SK-N-DZ (cell line): ENCODE results near the gene ROCK1.
"Not testable (repeated sequence)": the region's sequence is repeated elsewhere in the genome, so short reads cannot be mapped to it uniquely, and the experiment has no call there.

Source experiments
- DNase-seq: peaks from one replicate; pipeline ENCODE4 v3.0.0-alpha.2; 2015; ENCODE audit warnings: low spot score

The ROCK1 gene

GRCh38 chr18:21054252-21054821 is 57.3 kb downstream of the ROCK1 start:
- no peak for DNase-seq

- no peak for DNase-seq
Measured at GRCh38 chr18:21053127-21053526, 58.5 kb downstream of the ROCK1 start.

- DNase-seq, result no peak
Measured at GRCh38 chr18:21052385-21052784, 59.2 kb downstream of the ROCK1 start.

GRCh38 chr18:21051620-21052019 is 60.0 kb downstream of the ROCK1 start:
- no peak for DNase-seq

- no peak for DNase-seq
Measured at GRCh38 chr18:21049306-21049705, 62.3 kb downstream of the ROCK1 start.

GRCh38 chr18:21047126-21047525 is 64.5 kb downstream of the ROCK1 start:
- DNase-seq, result no peak

GRCh38 chr18:21040466-21040865 is 71.1 kb downstream of the ROCK1 start:
- no peak for DNase-seq

- DNase-seq, result no peak
Measured at GRCh38 chr18:21038201-21038600, 73.4 kb downstream of the ROCK1 start.

GRCh38 chr18:21031845-21032244 is 79.8 kb downstream of the ROCK1 start:
- no peak for DNase-seq

- DNase-seq, result not testable (repeated sequence)
Measured at GRCh38 chr18:21018257-21018656, 93.4 kb downstream of the ROCK1 start.

GRCh38 chr18:21012308-21012707 is 99.3 kb downstream of the ROCK1 start:
- no peak for DNase-seq

GRCh38 chr18:21004726-21005125 is 106.9 kb downstream of the ROCK1 start:
- DNase-seq, result peak; percentile 8

GRCh38 chr18:21000667-21001066 is 110.9 kb downstream of the ROCK1 start:
- DNase-seq, result no peak

GRCh38 chr18:20997371-20997770 is 114.2 kb downstream of the ROCK1 start:
- DNase-seq, result no peak

- DNase-seq, result no peak
Measured at GRCh38 chr18:20996418-20996817, 115.2 kb downstream of the ROCK1 start.

- DNase-seq, result no peak
Measured at GRCh38 chr18:20988726-20989125, 122.9 kb downstream of the ROCK1 start.

GRCh38 chr18:20975077-20975476 is 136.5 kb downstream of the ROCK1 start:
- no peak for DNase-seq

GRCh38 chr18:20971886-20972267 is 139.7 kb downstream of the ROCK1 start:
- DNase-seq, result peak; percentile 20

- no peak for DNase-seq
Measured at GRCh38 chr18:20966795-20967194, 144.8 kb downstream of the ROCK1 start.

- no peak for DNase-seq
Measured at GRCh38 chr18:20963027-20963426, 148.6 kb downstream of the ROCK1 start.

GRCh38 chr18:20960735-20961134 is 150.9 kb downstream of the ROCK1 start:
- DNase-seq, result no peak

- DNase-seq, result not testable (repeated sequence)
Measured at GRCh38 chr18:20950827-20951226, 160.8 kb downstream of the ROCK1 start.
